LNCAP (cell line): ENCODE data around the gene GZMM.

Experiments
- CTCF ChIP-seq: fragments of 450-650 bp; IDR thresholded peaks from 2 replicates; pipeline ENCODE4 v1.5.1; 2017; ENCODE audit warnings: mild to moderate bottlenecking

Gene GZMM

GRCh38 chr19:497869-498510 is 45.9 kb upstream of the GZMM start:
- TF ChIP-seq CTCF = no peak

- TF ChIP-seq CTCF = no peak
Measured at GRCh38 chr19:498511-498891, 45.4 kb upstream of the GZMM start.

GRCh38 chr19:498977-499623 is 44.8 kb upstream of the GZMM start:
- TF ChIP-seq CTCF = no peak

- TF ChIP-seq CTCF = no peak
Measured at GRCh38 chr19:501646-502045, 42.2 kb upstream of the GZMM start.

- TF ChIP-seq CTCF = no peak
Measured at GRCh38 chr19:504616-505015, 39.2 kb upstream of the GZMM start.

- TF ChIP-seq CTCF = peak; percentile 93
Measured at GRCh38 chr19:506404-507285, 37.2 kb upstream of the GZMM start.

GRCh38 chr19:507286-508203 is 36.3 kb upstream of the GZMM start, which contains the start of gene TPGS1:
TSS of gene TPGS1 (plus strand) at chr19:507497. CDS start at chr19:507507, 10 bp downstream.
- no peak for TF ChIP-seq CTCF
